Measurements from ENCODE around the gene LSM11.

DNA sequence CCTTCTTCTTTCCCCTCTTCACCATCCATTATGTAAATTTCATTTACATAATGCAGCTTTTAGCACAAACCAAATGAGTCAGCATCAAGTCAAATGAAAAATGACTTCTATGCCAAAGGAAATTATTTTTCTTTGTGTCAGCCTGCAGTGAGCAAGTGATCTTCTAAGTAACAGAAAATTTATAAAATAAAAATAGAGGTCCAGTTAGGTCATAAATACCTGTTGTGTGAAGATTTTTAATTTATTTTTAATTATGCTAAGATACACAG lies 29.0 kb upstream of the LSM11 start:
- no peak for TF ChIP-seq TAF1 (IDR thresholded peaks at IDR 0.05; ENCODE audit: borderline replicate concordance, insufficient read depth, low read length)
- no peak for TF ChIP-seq POLR2AphosphoS5 (IDR thresholded peaks at IDR 0.05; ENCODE audit: low read depth, low read length)
- TF ChIP-seq SIN3A (IDR thresholded peaks at IDR 0.05; ENCODE audit: borderline replicate concordance, insufficient read depth, low read length), result no peak
- TF ChIP-seq, protein P1, sequence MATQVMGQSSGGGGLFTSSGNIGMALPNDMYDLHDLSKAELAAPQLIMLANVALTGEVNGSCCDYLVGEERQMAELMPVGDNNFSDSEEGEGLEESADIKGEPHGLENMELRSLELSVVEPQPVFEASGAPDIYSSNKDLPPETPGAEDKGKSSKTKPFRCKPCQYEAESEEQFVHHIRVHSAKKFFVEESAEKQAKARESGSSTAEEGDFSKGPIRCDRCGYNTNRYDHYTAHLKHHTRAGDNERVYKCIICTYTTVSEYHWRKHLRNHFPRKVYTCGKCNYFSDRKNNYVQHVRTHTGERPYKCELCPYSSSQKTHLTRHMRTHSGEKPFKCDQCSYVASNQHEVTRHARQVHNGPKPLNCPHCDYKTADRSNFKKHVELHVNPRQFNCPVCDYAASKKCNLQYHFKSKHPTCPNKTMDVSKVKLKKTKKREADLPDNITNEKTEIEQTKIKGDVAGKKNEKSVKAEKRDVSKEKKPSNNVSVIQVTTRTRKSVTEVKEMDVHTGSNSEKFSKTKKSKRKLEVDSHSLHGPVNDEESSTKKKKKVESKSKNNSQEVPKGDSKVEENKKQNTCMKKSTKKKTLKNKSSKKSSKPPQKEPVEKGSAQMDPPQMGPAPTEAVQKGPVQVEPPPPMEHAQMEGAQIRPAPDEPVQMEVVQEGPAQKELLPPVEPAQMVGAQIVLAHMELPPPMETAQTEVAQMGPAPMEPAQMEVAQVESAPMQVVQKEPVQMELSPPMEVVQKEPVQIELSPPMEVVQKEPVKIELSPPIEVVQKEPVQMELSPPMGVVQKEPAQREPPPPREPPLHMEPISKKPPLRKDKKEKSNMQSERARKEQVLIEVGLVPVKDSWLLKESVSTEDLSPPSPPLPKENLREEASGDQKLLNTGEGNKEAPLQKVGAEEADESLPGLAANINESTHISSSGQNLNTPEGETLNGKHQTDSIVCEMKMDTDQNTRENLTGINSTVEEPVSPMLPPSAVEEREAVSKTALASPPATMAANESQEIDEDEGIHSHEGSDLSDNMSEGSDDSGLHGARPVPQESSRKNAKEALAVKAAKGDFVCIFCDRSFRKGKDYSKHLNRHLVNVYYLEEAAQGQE (IDR thresholded peaks at IDR 0.05; ENCODE audit: insufficient read depth in 1 of 2, low read depth in 2 of 2, low read length in 2 of 2), result no peak

Data from PFSK-1 (cell line).